Spleen (tissue), 11 donors: ENCODE results near the gene GABRE. TPM values are rescaled to one million over a fixed set of nuclear protein-coding genes. Genes with fewer than 3 reads are reported as not detected.
A peak's percentile ranks its signal among the peaks of the same experiment; 100 is the strongest.

Experiments used
- DNase-seq: peaks from one replicate; pipeline ENCODE4 v3.0.0-alpha.2; 2020
- H3K27ac ChIP-seq, 8 donors: fragments of 200-600 bp; sonication (generic) in 7 of 8; 1 replicate in 4 of 8; 2 replicates in 4 of 8; pipeline versions ENCODE4 v1.5.0 to v1.8.0; 2016 to 2021; ENCODE audit warnings: inconsistent platforms in 4 of 8, mild to moderate bottlenecking in 4 of 8, moderate library complexity in 1 of 8
- H3K27me3 ChIP-seq, 7 donors: fragments of 200-600 bp; sonication (generic) in 6 of 7; replicated peaks in 1 of 7; 1 replicate in 4 of 7; 2 replicates in 3 of 7; pipeline versions ENCODE4 v1.5.0 to v1.8.0; 2016 to 2021; ENCODE audit warnings: inconsistent platforms in 3 of 7, mild to moderate bottlenecking in 1 of 7
- H3K36me3 ChIP-seq, 6 donors: fragments of 200-600 bp; sonication (generic) in 5 of 6; 1 replicate in 4 of 6; 2 replicates in 2 of 6; pipeline versions ENCODE4 v1.5.0 to v1.8.0; 2016 to 2021; ENCODE audit warnings: inconsistent platforms in 2 of 6
- H3K4me1 ChIP-seq, 6 donors: fragments of 200-600 bp; sonication (generic) in 5 of 6; 1 replicate in 3 of 6; 2 replicates in 3 of 6; pipeline versions ENCODE4 v1.5.0 to v1.8.0; 2016 to 2021; ENCODE audit warnings: inconsistent platforms in 3 of 6
- H3K4me3 ChIP-seq, 8 donors: fragments of 200-600 bp; sonication (generic) in 7 of 8; 1 replicate in 4 of 8; 2 replicates in 4 of 8; pipeline versions ENCODE4 v1.5.0 to v1.8.0; 2016 to 2021; ENCODE audit warnings: inconsistent platforms in 4 of 8, mild to moderate bottlenecking in 4 of 8, moderate library complexity in 2 of 8
- H3K9me3 ChIP-seq, 8 donors: fragments of 200-600 bp; sonication (generic) in 7 of 8; 1 replicate in 4 of 8; 2 replicates in 4 of 8; pipeline versions ENCODE4 v1.5.0 to v1.8.0; 2016 to 2021; ENCODE audit warnings: inconsistent platforms in 4 of 8
- CTCF ChIP-seq, 11 experiments: fragments of 200-600 bp in 7 of 11; fragments of 450-650 bp in 4 of 11; sonication (generic) in 4 of 11; IDR thresholded peaks in 8 of 11; conservative IDR thresholded peaks in 3 of 11; 1 replicate in 7 of 11; 2 replicates in 4 of 11; pipeline versions ENCODE4 v1.4.0 to v1.8.0; 2016 to 2021; ENCODE audit warnings: antibody characterized with exemption in 11 of 11, inconsistent platforms in 4 of 11, mild to moderate bottlenecking in 1 of 11
- POLR2A ChIP-seq, 3 donors: fragments of 450-650 bp; IDR thresholded peaks; one replicate each; pipeline ENCODE4 v1.5.1; 2017; ENCODE audit warnings: antibody characterized with exemption in 3 of 3, mild to moderate bottlenecking in 1 of 3
- POLR2AphosphoS5 ChIP-seq, 3 donors: sonication (generic); formaldehyde crosslinking; IDR thresholded peaks; one replicate each; pipeline ENCODE4 v1.5.1; 2017; ENCODE audit warnings: antibody characterized with exemption in 3 of 3
- WGBS, 5 donors: extraction: QIAGEN DNeasy Blood & Tissue Kit in 3 of 5; methylation state at CpG; one replicate each; pipeline versions ENCODE4 v1.1.5 to v1.1.7; 2013 to 2018; 5-methylcytosine and 5-hydroxymethylcytosine counted together
- intact Hi-C: fragments of 100-400 bp; cut with DNase I; formaldehyde crosslinking; loops from one replicate; pipeline ENCODE4 v1.15.0; 2023; ENCODE audit warnings: low total_unique reads
- polyA plus RNA-seq, 3 donors: library from polyadenylated mRNA; stranded (reverse); fragments of 200-250 nt; gene quantifications; one replicate each; pipeline ENCODE4 v1.2.1, GENCODE V29; 2013
- total RNA-seq, 7 donors: library from RNA; depleted of rRNA in 3 of 7; stranded (reverse); fragments of >200 nt in 3 of 7; fragmentation: NEBNext Ultra II Directional in 4 of 7; extraction: Animal tissue kit (Norgen Biotek cat#: 25700) in 4 of 7; gene quantifications; one replicate each; pipeline versions ENCODE4 v1.1.0 to v1.2.1, GENCODE V29; 2016 to 2021
- donor health status: healthy with polysubstance abuse.
- donor health status: DM: no; HTN: no; CAD: no; lungs with moderate emphysema.
- donor health status: DM: no; HTN: no; CAD: no.
- donor health status: Bipolar disorder and iron deficiency.
- donor health status: healthy.
- donor health status: DM: no; HTN: no; CAD: no.
- donor health status: DM: yes; HTN: yes; CAD: no.

The GABRE gene
- total and polyA plus RNA-seq, 10 donors, result 1.8 to 32.6 (median 19.7) TPM

DNA sequence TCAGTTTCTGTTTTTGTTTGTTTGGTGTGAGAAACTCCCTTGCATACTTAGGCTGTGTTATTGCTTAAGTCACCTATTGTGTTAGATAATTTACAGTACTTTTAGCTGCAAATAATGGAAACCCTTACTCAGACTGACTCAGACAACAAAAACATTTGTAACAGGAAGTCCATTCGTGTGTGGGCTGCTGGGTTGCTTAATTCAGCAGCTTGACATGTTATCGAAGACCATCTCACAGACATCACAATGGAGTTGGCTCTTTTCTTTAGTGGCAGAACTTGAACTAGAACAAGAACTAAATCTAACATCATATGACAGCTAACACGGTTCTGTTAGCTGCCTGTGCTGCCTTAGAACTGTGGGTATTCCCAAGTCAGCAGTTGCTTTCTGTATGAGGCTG is 9.9 kb upstream of the GABRE start:
- 7 to 30% (median 8%) methylated on average over 3 of the region's 3 CpGs for whole genome bisulfite sequencing, 5 donors
- TF ChIP-seq POLR2AphosphoS5 (IDR thresholded peaks at IDR 0.05) (no peak), CTCF (IDR thresholded peaks at IDR 0.05 in 8 of 11, conservative IDR thresholded peaks at IDR 0.05 in 3 of 11) (no peak), POLR2A (IDR thresholded peaks at IDR 0.05) (no peak)
- Histone ChIP-seq H3K4me1 (no peaks in the 10 kb centered on the region), H3K27ac (no peak overlapping the region), H3K27me3 (no peaks in the 10 kb centered on the region), H3K9me3 (no peaks in the 10 kb centered on the region), H3K36me3 (no peaks in the 10 kb centered on the region), H3K4me3 (no peak overlapping the region)
- intact Hi-C loops, result no loop called here
- no peak for DNase-seq

DNA sequence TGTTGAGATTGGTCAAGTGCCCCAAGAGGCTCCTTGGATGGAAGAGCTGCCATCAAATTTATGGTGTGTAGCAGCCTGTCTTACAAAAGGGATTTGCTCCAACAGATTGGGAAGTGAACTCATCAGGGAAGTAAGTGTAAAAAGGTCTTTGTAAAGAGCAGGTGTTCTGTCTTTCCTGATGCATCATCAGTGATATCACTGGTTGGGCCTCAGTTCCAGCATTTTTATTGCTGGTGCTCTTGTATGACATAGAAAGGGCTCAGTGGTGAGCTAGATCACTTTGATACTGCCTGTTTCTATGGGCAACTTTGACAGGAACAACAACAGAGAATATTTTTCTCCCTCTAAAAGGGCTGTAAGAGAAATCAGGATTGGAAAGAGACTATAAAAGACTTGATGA is 8.7 kb upstream of the GABRE start:
- no peaks in the 10 kb centered on the region for H3K36me3 ChIP-seq
- DNase-seq, result no peak
- TF ChIP-seq POLR2A (IDR thresholded peaks at IDR 0.05), result no peak
- no peak for TF ChIP-seq POLR2AphosphoS5 (IDR thresholded peaks at IDR 0.05)
- TF ChIP-seq CTCF (IDR thresholded peaks at IDR 0.05 in 8 of 11, conservative IDR thresholded peaks at IDR 0.05 in 3 of 11), result no peak
- intact Hi-C loops, result no loop called here
- H3K4me3 ChIP-seq, result no peak overlapping the region
- no peaks in the 10 kb centered on the region for H3K9me3 ChIP-seq
- no peak overlapping the region for H3K27ac ChIP-seq
- no peaks in the 10 kb centered on the region for H3K27me3 ChIP-seq
- H3K4me1 ChIP-seq, result no peaks in the 10 kb centered on the region

DNA sequence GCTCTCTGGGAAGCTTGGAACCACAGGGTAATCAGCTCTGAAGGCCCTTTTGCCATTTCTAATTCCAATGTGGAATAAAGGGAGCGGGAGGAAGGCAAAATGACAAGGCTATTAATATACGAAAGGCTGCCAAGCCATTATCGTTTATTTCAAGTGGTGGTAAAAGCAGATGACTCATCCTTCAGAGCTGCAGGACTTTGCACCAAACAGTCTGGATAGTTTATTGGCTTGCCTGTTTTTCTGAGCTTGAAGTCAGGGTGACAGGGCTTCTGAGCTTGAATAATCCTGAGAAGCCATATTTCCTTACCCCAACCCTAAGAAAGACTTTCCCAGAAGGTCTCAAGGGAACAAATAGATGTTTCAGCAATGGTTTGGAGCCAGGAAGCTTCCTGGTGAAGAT is 7.7 kb upstream of the GABRE start:
- intact Hi-C loops, result no loop called here
- TF ChIP-seq CTCF (IDR thresholded peaks at IDR 0.05 in 8 of 11, conservative IDR thresholded peaks at IDR 0.05 in 3 of 11) (no peak), POLR2AphosphoS5 (IDR thresholded peaks at IDR 0.05) (no peak)
- H3K4me3 ChIP-seq, result no peak overlapping the region
- no peak for DNase-seq
- H3K4me1 ChIP-seq, result no peaks in the 10 kb centered on the region
- WGBS, 5 donors, result 57 to 75% (median 70%) methylated on average over 3 of the region's 3 CpGs
- H3K27ac ChIP-seq, result peak overlapping the region in 1 of 8 donors; percentile 9
- no peaks in the 10 kb centered on the region for H3K36me3 ChIP-seq
- H3K9me3 ChIP-seq, result no peaks in the 10 kb centered on the region
- H3K27me3 ChIP-seq, result no peaks in the 10 kb centered on the region

- WGBS, 5 donors, result 49 to 81% (median 63%) methylated on average over 2 of the region's 2 CpGs
- no peak for DNase-seq
- H3K27me3 ChIP-seq, result peaks cover 0 to under 1% (median 0%) of the 10 kb centered on the region in 7 donors
- no peak for TF ChIP-seq POLR2A (IDR thresholded peaks at IDR 0.05)
- TF ChIP-seq CTCF (IDR thresholded peaks at IDR 0.05 in 8 of 11, conservative IDR thresholded peaks at IDR 0.05 in 3 of 11), result no peak
- no peak for TF ChIP-seq POLR2AphosphoS5 (IDR thresholded peaks at IDR 0.05)
- no peak overlapping the region for H3K4me3 ChIP-seq
- intact Hi-C loops, result no loop called here
- no peaks in the 10 kb centered on the region for H3K9me3 ChIP-seq
- no peaks in the 10 kb centered on the region for H3K4me1 ChIP-seq
- no peak overlapping the region for H3K27ac ChIP-seq
- no peaks in the 10 kb centered on the region for H3K36me3 ChIP-seq
These were observed 6.7 kb upstream of the GABRE start for GRCh38 chrX:151981129-151981528.
